WTC11 (cell line): ENCODE results near the gene BICC1.

Experiments used
- CTCF ChIP-seq: fragments of 200-600 bp; IDR thresholded peaks from 2 replicates; pipeline ENCODE4 v1.8.0; 2022; ENCODE audit warnings: antibody characterized with exemption
- E2F1 ChIP-seq: sonication (generic); formaldehyde crosslinking; IDR thresholded peaks from 2 replicates; pipeline ENCODE4 v1.8.0; 2022; ENCODE audit warnings: mild to moderate bottlenecking, missing genetic modification reagents
- E2F5 ChIP-seq: sonication (generic); formaldehyde crosslinking; IDR thresholded peaks from 2 replicates; pipeline ENCODE4 v1.8.1; 2022; ENCODE audit warnings: mild to moderate bottlenecking, moderate library complexity, missing genetic modification reagents
- ETV6 ChIP-seq: sonication (generic); formaldehyde crosslinking; IDR thresholded peaks from 2 replicates; pipeline ENCODE4 v1.8.1; 2022; ENCODE audit warnings: mild to moderate bottlenecking, missing genetic modification reagents
- JUN ChIP-seq: sonication (generic); formaldehyde crosslinking; IDR thresholded peaks from 2 replicates; pipeline ENCODE4 v1.8.0; 2023; ENCODE audit warnings: mild to moderate bottlenecking, missing genetic modification reagents
- USF1 ChIP-seq: sonication (generic); formaldehyde crosslinking; IDR thresholded peaks from 2 replicates; pipeline ENCODE4 v1.8.0; 2022; ENCODE audit warnings: mild to moderate bottlenecking, missing genetic modification reagents
- ZNF232 ChIP-seq: sonication (generic); formaldehyde crosslinking; IDR thresholded peaks from 2 replicates; pipeline ENCODE4 v1.8.0; 2022; ENCODE audit warnings: mild to moderate bottlenecking, missing genetic modification reagents

- TF ChIP-seq CTCF (no peak), ETV6 (CRISPR knock-in tag) (no peak), JUN (CRISPR knock-in tag) (no peak), USF1 (no peak), E2F5 (CRISPR knock-in tag) (no peak), E2F1 (CRISPR knock-in tag) (no peak), ZNF232 (CRISPR knock-in tag) (no peak)
Observed at GRCh38 chr10:58714409-58714808, 201.7 kb downstream of the BICC1 start.
